GM18873 (cell line): ENCODE measurements around the gene SDC4.

Experiments
- ATAC-seq: cut with Tn5 transposase; IDR thresholded peaks from one replicate; pipeline ENCODE4 v1.9.1; 2021; ENCODE audit warnings: mild to moderate bottlenecking, moderate library complexity, moderate number of reproducible peaks; ENCODE audit not compliant: unreplicated experiment, low FRiP score

Gene SDC4

GRCh38 chr20:45344168-45344860 is 3.9 kb downstream of the SDC4 start:
- ATAC-seq: no peak

DNA sequence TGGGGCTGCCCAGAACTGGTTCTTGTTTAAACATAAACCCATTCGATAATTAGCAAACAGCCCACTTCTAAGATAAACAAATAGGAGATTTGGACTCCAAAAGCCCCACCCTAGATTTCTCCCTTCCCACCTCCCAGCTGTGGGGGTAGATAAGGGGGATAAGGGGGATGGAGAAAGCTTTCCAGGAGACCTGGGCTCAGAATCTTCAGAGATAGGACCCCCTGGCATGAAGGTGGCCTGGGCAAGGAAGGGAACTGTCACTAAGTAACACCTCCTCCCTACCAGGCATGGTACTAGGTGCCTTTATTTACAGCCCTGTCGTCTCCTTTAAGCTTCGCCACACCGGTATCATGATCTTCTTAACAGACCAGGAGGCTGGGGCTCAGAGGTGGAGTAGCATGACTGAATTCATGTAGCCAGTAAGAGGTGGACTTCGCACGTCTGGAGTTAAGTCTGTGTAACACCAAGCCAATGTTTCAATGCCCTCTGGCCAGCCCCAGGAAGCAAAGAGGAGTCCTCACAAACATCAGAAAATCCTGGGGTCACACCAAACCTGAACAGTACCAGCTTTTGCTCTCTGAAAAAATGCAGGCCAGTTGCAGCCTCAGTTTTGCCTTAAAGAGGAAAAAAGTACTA is 4.6 kb downstream of the SDC4 start:
- ATAC-seq: no peak

GRCh38 chr20:45342855-45343531 is 5.2 kb downstream of the SDC4 start:
- ATAC-seq: no peak

- no peak for ATAC-seq
Observed at GRCh38 chr20:45341939-45342854, 6.0 kb downstream of the SDC4 start.

- ATAC-seq: no peak
Observed at GRCh38 chr20:45341579-45341938, 6.7 kb downstream of the SDC4 start.

GRCh38 chr20:45340951-45341350 is 7.3 kb downstream of the SDC4 start:
- no peak for ATAC-seq

GRCh38 chr20:45340236-45340847 is 7.9 kb downstream of the SDC4 start:
- no peak for ATAC-seq

DNA sequence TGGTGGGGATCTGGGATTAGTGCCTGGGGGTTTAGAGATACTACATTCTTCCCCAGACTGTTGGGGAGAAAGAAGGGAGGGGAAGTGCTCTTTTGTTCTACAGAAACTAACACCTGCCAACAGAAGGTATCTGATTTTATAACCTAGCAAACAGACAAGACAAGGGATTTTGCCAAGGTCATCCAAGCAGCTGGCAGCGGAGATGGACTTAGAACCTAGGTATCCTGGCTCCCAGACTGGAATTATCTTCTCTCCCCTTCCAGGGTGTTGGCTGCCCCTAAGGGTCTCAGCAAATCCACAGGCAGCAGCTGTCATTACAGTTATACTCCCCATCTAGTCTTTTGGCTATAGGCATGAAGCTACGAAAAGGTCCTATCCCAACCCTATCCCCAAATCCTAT is 8.4 kb downstream of the SDC4 start:
- ATAC-seq: no peak

GRCh38 chr20:45339084-45339483 is 9.1 kb downstream of the SDC4 start:
- no peak for ATAC-seq

DNA sequence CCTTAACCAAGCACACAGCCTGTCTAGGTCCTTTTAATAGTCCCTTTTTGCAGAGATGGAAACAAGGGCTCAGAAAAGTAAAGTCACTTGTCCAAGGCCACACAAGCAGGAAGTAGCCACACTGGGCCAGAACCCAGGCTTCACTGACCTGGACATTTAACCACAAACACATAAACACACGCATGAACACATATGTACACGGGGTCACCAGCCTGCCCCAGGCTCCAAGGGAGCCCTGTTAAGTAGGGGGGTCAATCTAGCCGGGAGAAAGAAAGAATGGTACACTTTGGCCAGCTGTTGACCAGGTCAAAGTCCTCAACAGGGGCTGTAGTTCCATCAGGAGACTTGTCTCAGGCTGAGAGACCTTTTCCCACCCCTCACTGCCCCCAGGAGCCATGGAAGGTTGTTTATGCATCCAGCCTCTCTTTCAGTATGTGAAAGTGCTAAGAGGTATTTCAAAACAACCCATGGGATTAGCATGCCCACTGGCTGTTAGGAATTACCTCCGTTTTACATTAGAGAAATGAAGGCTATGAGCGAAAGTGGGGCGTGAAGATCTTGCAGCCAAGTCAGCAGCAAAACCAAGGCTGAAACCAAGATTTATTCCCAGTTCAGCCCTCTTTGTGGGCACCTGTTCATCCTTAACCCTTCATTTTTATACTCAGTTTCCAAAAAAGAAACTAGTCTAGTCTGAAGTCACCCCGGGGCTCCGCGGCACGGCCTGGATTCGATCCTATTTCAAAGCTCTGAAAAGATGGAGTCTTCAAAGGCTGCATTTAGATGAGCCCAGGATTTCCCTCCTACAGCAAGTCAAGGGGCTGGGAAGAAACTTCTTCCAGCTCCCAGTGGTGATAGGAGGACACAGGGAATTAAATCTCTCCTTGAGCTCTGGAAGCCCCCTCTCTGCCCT is 9.8 kb downstream of the SDC4 start:
- ATAC-seq: no peak

GRCh38 chr20:45337367-45338120 is 10.7 kb downstream of the SDC4 start:
- no peak for ATAC-seq

DNA sequence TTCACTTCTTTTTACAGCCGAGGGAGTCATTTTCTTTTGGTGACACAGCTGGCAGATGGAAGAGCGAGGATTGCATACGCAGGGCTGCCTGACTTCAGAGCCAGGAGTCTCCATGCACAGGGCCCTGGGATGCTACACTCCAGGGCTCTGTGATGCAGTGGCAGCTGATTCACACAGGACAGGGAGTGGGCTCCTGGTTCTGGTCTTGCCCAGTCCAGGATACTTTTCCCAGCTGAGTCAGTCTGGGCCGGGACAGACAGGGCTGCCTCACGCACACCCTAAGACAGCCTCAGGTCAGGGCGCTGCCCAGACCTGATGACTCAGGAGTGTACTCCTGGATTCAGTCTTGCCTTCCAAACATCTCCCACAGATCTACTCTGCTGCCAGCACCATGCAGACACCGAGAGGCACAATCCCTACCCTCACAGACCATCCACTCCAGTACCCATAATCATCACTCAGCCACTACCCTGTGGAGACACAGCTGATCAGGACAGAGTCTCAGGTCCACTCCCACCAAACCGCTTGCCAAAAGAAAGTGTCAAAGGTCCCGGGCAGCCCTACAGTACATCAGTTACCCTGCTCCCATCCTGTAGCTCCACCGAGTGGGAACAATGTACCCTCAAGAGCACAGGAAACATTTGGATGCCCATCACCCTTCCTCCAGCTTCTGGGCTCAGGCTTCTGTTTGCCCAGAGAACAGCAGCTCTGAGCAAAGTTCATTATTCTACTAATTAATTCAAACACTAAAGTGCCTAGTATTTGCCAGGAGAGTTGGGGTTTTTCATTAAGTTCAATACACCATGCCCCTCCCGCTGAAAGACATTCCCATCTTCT is 11.5 kb downstream of the SDC4 start:
- ATAC-seq: no peak

DNA sequence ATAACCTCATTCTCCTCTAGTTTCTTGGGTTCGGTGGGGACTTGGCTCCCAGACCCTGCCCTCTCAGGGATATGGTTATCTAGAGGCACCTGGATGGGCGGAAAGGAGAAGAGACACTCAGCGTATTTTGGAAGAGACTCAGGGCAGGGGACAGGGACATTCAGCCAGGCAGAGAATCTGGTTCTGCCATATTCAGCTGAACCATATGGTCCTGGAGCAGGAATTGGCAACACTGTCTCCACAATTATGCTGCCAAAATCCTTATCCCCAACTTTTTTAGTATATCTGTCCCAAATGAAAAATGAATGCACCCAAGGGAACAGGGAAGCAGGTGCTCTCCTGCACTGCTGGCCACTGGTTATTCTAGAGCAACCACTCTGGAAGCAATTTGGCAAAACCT is 17.7 kb downstream of the SDC4 start:
- ATAC-seq: no peak

- no peak for ATAC-seq
Observed at GRCh38 chr20:45329497-45330319, 18.5 kb downstream of the SDC4 start.

DNA sequence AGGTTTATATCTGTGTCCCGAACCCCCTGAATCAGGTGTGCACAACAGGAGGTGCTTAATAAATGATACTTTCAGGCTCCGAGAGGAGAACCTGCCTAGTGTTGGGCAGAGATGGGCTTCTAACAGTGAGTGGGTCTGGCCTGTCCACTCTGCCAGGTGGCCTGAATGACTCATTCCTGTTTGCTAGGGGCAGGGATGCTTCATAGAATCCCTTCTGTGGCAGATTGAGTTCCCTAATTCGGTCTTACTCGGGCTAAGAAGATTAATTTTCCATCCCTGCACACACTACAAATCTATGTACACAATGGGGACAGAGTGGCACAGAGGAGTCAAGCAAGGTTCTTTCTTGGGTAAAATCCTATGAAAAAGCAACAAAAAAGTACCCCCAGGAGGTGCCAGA is 19.8 kb downstream of the SDC4 start:
- ATAC-seq: no peak

DNA sequence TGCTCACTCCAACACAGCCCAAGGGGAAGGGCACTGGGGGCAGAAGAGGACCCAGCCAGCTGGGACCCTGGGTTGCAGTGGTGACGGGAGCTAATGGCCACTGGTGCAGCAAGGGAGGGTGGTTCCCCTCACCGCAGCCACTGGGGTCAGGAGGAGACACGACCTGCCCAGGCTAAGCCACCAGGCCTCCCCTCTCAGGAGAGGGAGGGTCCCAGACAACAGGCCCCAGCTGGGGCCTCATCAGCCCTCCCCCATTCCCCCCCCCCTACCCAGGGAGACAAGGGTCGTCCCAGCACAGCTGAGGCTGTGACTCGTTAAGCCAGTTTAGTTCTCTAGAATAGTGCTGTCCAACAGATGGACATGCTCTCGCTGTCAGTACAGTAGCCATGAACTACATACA is 22.9 kb downstream of the SDC4 start:
- ATAC-seq: no peak

- ATAC-seq: no peak
Observed at GRCh38 chr20:45323731-45324130, 24.5 kb downstream of the SDC4 start.
